BJ (cell line): ENCODE results near the gene DAW1. TPM values are rescaled to one million over a fixed set of nuclear protein-coding genes. Genes with fewer than 3 reads are reported as not detected.

Source experiments
- CTCF ChIA-PET: fragments of 350-600 bp; formaldehyde crosslinking; extraction: SDS; loops from one replicate; lab custom pipeline; 2021; ENCODE audit warnings: antibody characterized with exemption, inconsistent platforms; lab: Yijun Ruan, JAX
- POLR2A ChIA-PET: fragments of 300-600 bp; sonication (Branson Sonifier 250); formaldehyde crosslinking; extraction: SDS; loops from one replicate; lab custom pipeline; 2021; ENCODE audit warnings: antibody characterized with exemption; lab: Charles Lee
- DNase-seq: peaks from one replicate; pipeline ENCODE4 v3.0.0-alpha.2; 2011; ENCODE audit warnings: low read depth
- H3K27me3 ChIP-seq: 2 replicates; pipeline ENCODE4 v1.6.0; 2011; ENCODE audit warnings: low read length; ENCODE audit not compliant: control insufficient read depth, insufficient read depth
- H3K36me3 ChIP-seq: 2 replicates; pipeline ENCODE4 v1.5.1; 2011; ENCODE audit warnings: low read length; ENCODE audit not compliant: control insufficient read depth, insufficient read depth
- H3K4me3 ChIP-seq: 2 replicates; pipeline ENCODE4 v1.5.1; 2011; ENCODE audit warnings: low read depth, mild to moderate bottlenecking, control low read depth, low read length
- CTCF ChIP-seq: IDR thresholded peaks from 2 replicates; pipeline ENCODE4 v1.5.1; 2011; ENCODE audit warnings: low read depth, mild to moderate bottlenecking, control low read depth, inconsistent platforms, low read length, moderate library complexity; ENCODE audit not compliant: insufficient read depth
- polyA plus RNA-seq: library from polyadenylated mRNA; depleted of rRNA; stranded (reverse); fragments of >200 nt; gene quantifications from 2 replicates; pipeline ENCODE4 v1.2.3, GENCODE V29; 2011

Gene DAW1
- polyA plus RNA-seq, 1 experiment = not detected

DNA sequence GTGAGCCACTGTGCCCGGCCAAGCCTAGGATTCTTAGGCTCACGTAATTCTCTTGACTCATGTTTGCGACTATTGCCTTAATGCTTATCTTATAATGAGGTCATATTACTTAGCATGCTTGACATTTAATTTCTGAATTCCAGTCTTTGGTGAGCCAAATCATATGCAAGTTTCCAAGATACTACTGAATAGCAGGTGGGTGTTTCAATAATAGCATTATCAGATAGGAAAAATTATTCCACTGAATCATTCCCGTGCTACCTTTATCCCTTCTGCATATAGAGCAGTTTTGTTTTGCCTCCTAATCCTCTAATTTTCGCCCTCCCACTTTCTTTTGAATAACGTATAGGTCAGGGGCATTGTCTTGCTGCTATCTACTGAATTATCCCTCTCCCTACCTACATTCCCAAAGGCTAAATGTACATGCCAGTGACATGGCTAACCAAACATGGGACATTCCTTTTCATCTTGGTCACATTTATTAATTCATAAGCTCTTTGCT is 4.9 kb downstream of the DAW1 start:
- CTCF ChIA-PET = interaction anchor here (2.7 kb wide), 1 partner anchor 14 kb away, joined by 11 read pairs; no protein-coding TSS in a partner anchor
- POLR2A ChIA-PET = no interaction called here
- no peak for TF ChIP-seq CTCF
- no peaks in the 10 kb centered on the region for H3K36me3 ChIP-seq
- H3K27me3 ChIP-seq = no peaks in the 10 kb centered on the region
- DNase-seq = no peak
- no peak overlapping the region for H3K4me3 ChIP-seq

- POLR2A ChIA-PET = no interaction called here
- CTCF ChIA-PET = interaction anchor here (0.8 to 3.2 kb wide), 3 partner anchors 13 to 62 kb away, joined by 3 to 18 read pairs (median 11); no protein-coding TSS in a partner anchor
- DNase-seq = no peak
- H3K36me3 ChIP-seq = no peaks in the 10 kb centered on the region
- H3K4me3 ChIP-seq = no peak overlapping the region
- H3K27me3 ChIP-seq = no peaks in the 10 kb centered on the region
- no peak for TF ChIP-seq CTCF
Observed at GRCh38 chr2:227877421-227878310, 6.2 kb downstream of the DAW1 start.

- no peaks in the 10 kb centered on the region for H3K27me3 ChIP-seq
- POLR2A ChIA-PET = no interaction called here
Observed at GRCh38 chr2:227880460-227880859, 9.0 kb downstream of the DAW1 start.

DNA sequence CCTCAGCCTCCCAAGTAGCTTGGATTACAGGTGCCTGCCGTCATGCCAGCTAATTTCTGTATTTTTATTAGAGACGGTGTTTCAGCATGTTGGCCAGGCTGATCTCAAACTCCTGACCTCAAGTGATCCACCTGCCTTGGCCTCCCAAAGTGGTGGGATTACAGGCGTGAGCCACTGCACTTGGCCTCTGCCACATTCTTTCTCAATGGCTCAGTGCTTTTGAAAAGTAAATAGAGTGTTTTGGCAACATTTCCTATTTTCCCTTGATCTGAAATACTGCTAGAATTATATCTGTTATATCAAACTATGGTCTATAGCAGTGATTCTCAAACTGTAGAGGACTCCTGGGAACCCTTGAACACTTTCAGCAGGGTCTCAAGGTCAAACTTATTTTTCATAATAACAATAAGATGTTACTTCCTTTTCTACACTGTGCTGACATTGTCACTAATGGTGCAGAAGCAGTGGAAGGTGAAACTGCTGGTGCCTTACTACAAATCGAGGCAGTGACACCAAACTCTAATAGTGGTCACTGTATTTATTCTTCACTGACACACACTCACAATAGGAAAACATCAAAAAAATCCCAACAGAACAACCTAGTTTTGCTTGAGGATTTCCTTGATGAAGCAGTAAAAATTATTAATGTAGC is 10.6 kb downstream of the DAW1 start:
- Histone ChIP-seq H3K4me3 (no peak overlapping the region), H3K27me3 (no peaks in the 10 kb centered on the region), H3K36me3 (no peaks in the 10 kb centered on the region)
- no peak for DNase-seq
- POLR2A ChIA-PET = no interaction called here
- TF ChIP-seq CTCF = no peak
- CTCF ChIA-PET = no interaction called here

More at GRCh38 chr2:227880460-227880859, 9.0 kb downstream of the DAW1 start:
- DNase-seq = no peak
- CTCF ChIA-PET = interaction anchor here (0.7 kb wide), 1 partner anchor 257 kb away, joined by 3 read pairs; no protein-coding TSS in a partner anchor
- Histone ChIP-seq H3K36me3 (no peaks in the 10 kb centered on the region), H3K4me3 (no peak overlapping the region)
- no peak for TF ChIP-seq CTCF

DNA sequence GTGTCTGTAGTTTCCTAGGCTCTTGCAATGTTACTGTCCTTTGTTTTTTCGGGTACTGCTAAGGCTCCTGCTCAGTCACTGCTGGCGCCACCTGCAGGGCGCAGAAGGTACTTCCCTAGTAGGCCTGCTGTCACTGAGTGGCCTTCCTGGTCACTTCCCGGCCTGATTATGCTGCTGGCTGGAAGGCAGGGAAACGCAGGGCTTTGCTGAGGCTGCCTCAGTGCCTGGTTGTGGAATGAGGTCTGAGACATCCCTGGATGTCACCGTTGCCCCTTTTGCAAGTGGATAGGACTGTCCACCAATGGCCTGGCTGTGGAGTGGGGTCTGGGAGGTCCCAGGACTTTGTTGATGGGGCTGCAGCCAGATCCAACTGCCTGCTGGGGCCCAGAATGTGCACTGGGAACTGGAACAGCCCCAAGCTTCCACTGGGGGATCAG is 13.1 kb downstream of the DAW1 start:
- H3K27me3 ChIP-seq = no peaks in the 10 kb centered on the region; the same call in 1 of the 2 replicates
- no peak overlapping the region for H3K4me3 ChIP-seq
- H3K36me3 ChIP-seq = no peaks in the 10 kb centered on the region
- CTCF ChIA-PET = interaction anchor here (1.0 kb wide), 1 partner anchor 11 kb away, joined by 3 read pairs; no protein-coding TSS in a partner anchor
- POLR2A ChIA-PET = no interaction called here
- no peak for DNase-seq
- peak; percentile 98 for TF ChIP-seq CTCF
